NCI-H446 treated with DMSO at 0.1 percent for 48 hours (cell line): ENCODE data around the gene SLC25A43.
"Not testable (repeated sequence)": the region's sequence is repeated elsewhere in the genome, so short reads cannot be mapped to it uniquely, and the experiment has no call there.

Source experiments
- DNase-seq: peaks from one replicate; lab custom pipeline; 2025; lab: John Stamatoyannopoulos, UW

SLC25A43 gene

GRCh38 chrX:119407681-119408080 lies 8.5 kb downstream of the SLC25A43 start:
- no peak for DNase-seq

- no peak for DNase-seq
These were observed 11.1 kb downstream of the SLC25A43 start for GRCh38 chrX:119410027-119410819.

- no peak for DNase-seq
These were observed 11.7 kb downstream of the SLC25A43 start for GRCh38 chrX:119410854-119411253.

- no peak for DNase-seq
These were observed 12.8 kb downstream of the SLC25A43 start for GRCh38 chrX:119411959-119412358.

GRCh38 chrX:119417376-119417775 lies 18.2 kb downstream of the SLC25A43 start:
- DNase-seq, result no peak

GRCh38 chrX:119417842-119418241 lies 18.7 kb downstream of the SLC25A43 start:
- no peak for DNase-seq

- DNase-seq, result no peak
These were observed 20.0 kb downstream of the SLC25A43 start for GRCh38 chrX:119419146-119419545.

- no peak for DNase-seq
These were observed 20.8 kb downstream of the SLC25A43 start for GRCh38 chrX:119419898-119420297.

GRCh38 chrX:119421016-119421705 lies 22.0 kb downstream of the SLC25A43 start:
- DNase-seq, result no peak

- DNase-seq, result no peak
These were observed 24.5 kb downstream of the SLC25A43 start for GRCh38 chrX:119423631-119424030.

GRCh38 chrX:119424999-119425398 lies 25.9 kb downstream of the SLC25A43 start:
- DNase-seq, result no peak

GRCh38 chrX:119427024-119427794 lies 28.1 kb downstream of the SLC25A43 start:
- DNase-seq, result no peak

GRCh38 chrX:119427795-119428185 lies 28.7 kb downstream of the SLC25A43 start:
- DNase-seq, result no peak

- DNase-seq, result no peak
These were observed 30.3 kb downstream of the SLC25A43 start for GRCh38 chrX:119429471-119429870.

GRCh38 chrX:119441295-119441694 lies 42.2 kb downstream of the SLC25A43 start:
- not testable (repeated sequence) for DNase-seq

GRCh38 chrX:119442286-119442685 lies 43.1 kb downstream of the SLC25A43 start:
- DNase-seq, result no peak

- no peak for DNase-seq
These were observed 54.1 kb downstream of the SLC25A43 start for GRCh38 chrX:119453202-119453601.

- no peak for DNase-seq
These were observed 56.1 kb downstream of the SLC25A43 start for GRCh38 chrX:119455264-119455663.

- DNase-seq, result no peak
These were observed 60.0 kb downstream of the SLC25A43 start for GRCh38 chrX:119459181-119459580.

GRCh38 chrX:119465555-119465954 lies 66.4 kb downstream of the SLC25A43 start:
- DNase-seq, result no peak

GRCh38 chrX:119466970-119467369 lies 67.8 kb downstream of the SLC25A43 start:
- no peak for DNase-seq

GRCh38 chrX:119467433-119467832 lies 68.3 kb downstream of the SLC25A43 start:
- no peak for DNase-seq
